ENCODE data around the gene CCM2L. TPM values are rescaled to one million over a fixed set of nuclear protein-coding genes. Genes with fewer than 3 reads are reported as not detected.

Gene CCM2L
- total and polyA plus RNA-seq, 2 of the 8 experiments (the other 6 are each of a cell fraction or from before 2014, with no cell fraction given), result 5.5 to 15.8 TPM

- no peak for DNase-seq (ENCODE audit: low read depth in 1 of 2, low spot score in 2 of 2)
- no peak for FAIRE-seq
- TF ChIP-seq EP300 (IDR thresholded peaks at IDR 0.05; ENCODE audit: borderline replicate concordance in 1 of 2, low read depth in 2 of 2, low read length in 2 of 2) (no peak), JUND (IDR thresholded peaks at IDR 0.05; ENCODE audit: low read length) (no peak), HDAC6 (IDR thresholded peaks at IDR 0.05; ENCODE audit: low read depth, low read length) (no peak), EZH2 (IDR thresholded peaks at IDR 0.05; ENCODE audit: low read depth, low read length, severe bottlenecking) (no peak), CREB1 (IDR thresholded peaks at IDR 0.05) (no peak), BACH1 (IDR thresholded peaks at IDR 0.05; ENCODE audit: low read length) (no peak), JUN (IDR thresholded peaks at IDR 0.05; ENCODE audit: low read depth, low read length) (no peak), CTCF (IDR thresholded peaks at IDR 0.05; ENCODE audit: control extremely low read depth in 1 of 3, insufficient read depth in 1 of 3, low read depth in 1 of 3, low read length in 3 of 3) (no peak), ATF3 (IDR thresholded peaks at IDR 0.05; ENCODE audit: insufficient read depth, low read depth, low read length) (no peak), MAX (IDR thresholded peaks at IDR 0.05) (no peak)
Observed at GRCh38 chr20:32070690-32071213, 60.5 kb downstream of the CCM2L start.

More at GRCh38 chr20:32070690-32071213, 60.5 kb downstream of the CCM2L start:
- no peak overlapping the region for H2BK120ac ChIP-seq (replicated peaks; ENCODE audit: low read depth, low read length)
- no peaks in the 10 kb centered on the region for H3K27me3 ChIP-seq (replicated peaks in 1 of 4; ENCODE audit: control insufficient read depth in 3 of 4, extremely low read depth in 1 of 4, insufficient read depth in 3 of 4, low read length in 3 of 4)
- H3K56ac ChIP-seq (replicated peaks; ENCODE audit: insufficient read length, low read depth, low read length), result no peak overlapping the region
- H3K79me2 ChIP-seq (ENCODE audit: control insufficient read depth in 1 of 2, insufficient read depth in 2 of 2, low read length in 2 of 2), result no peaks in the 10 kb centered on the region
- no peaks in the 10 kb centered on the region for H4K20me1 ChIP-seq (replicated peaks in 1 of 2; ENCODE audit: control insufficient read depth in 1 of 2, insufficient read depth in 2 of 2, low read length in 2 of 2)
- no peaks in the 10 kb centered on the region for H3K9me3 ChIP-seq (ENCODE audit: insufficient read depth in 2 of 2, low read depth in 1 of 2, low read length in 1 of 2)
- no peak overlapping the region for H2AFZ ChIP-seq (ENCODE audit: low read length)
- no peak overlapping the region for H2BK5ac ChIP-seq (ENCODE audit: low read depth, low read length)
- H3K18ac ChIP-seq (ENCODE audit: extremely low read depth, low read length), result no peak overlapping the region
- H3K23me2 ChIP-seq (ENCODE audit: low read depth, low read length), result no peaks in the 10 kb centered on the region
- ChIA-PET CTCF (ENCODE audit: partially characterized antibody) (interaction anchor here (1.0 to 4.5 kb wide), 2 partner anchors 8 to 20 kb away, joined by 4 to 31 read pairs; no protein-coding TSS in a partner anchor), POLR2A (ENCODE audit: partially characterized antibody) (interaction anchor here (0.6 kb wide), 1 partner anchor 26 kb away, joined by 3 read pairs; no protein-coding TSS in a partner anchor)
- H4K91ac ChIP-seq (replicated peaks; ENCODE audit: insufficient read length, low read length), result no peak overlapping the region
- no peak overlapping the region for H2BK20ac ChIP-seq (ENCODE audit: low read length)
- no peak overlapping the region for H3K4me3 ChIP-seq (ENCODE audit: extremely low read depth in 1 of 4, insufficient read depth in 2 of 4, low read depth in 3 of 4, low read length in 4 of 4)
- no peak overlapping the region for H2BK15ac ChIP-seq (ENCODE audit: low read length)
- WGBS, 2 experiments (ENCODE audit: extremely low coverage in 1 of 2, insufficient coverage in 1 of 2, insufficient read length in 1 of 2, insufficient replicate concordance in 2 of 2, low coverage in 1 of 2, low lambda C conversion rate in 2 of 2, missing lambda C conversion rate in 1 of 2), result 73% methylated on average over 4 of the region's 4 CpGs; no CpG with 5 or more reads in 1 of the 2 experiments
- no peak overlapping the region for H4K5ac ChIP-seq (ENCODE audit: insufficient read length, low read depth, low read length)
- H2BK12ac ChIP-seq (ENCODE audit: low read depth, low read length), result no peak overlapping the region
- no peak overlapping the region for H3K27ac ChIP-seq (ENCODE audit: low read depth, low read length)
- H3K79me1 ChIP-seq (ENCODE audit: low read depth, low read length), result no peaks in the 10 kb centered on the region
- H2AK5ac ChIP-seq (ENCODE audit: low read depth, low read length), result no peak overlapping the region
- no peak overlapping the region for H4K8ac ChIP-seq (ENCODE audit: extremely low read depth, insufficient read depth, low read length)
- H3K4ac ChIP-seq (replicated peaks; ENCODE audit: insufficient read length, low read depth, low read length), result no peak overlapping the region
- no peaks in the 10 kb centered on the region for H3K36me3 ChIP-seq (ENCODE audit: control insufficient read depth in 2 of 4, insufficient read depth in 4 of 4, low read length in 3 of 4)
- no peak overlapping the region for H3K14ac ChIP-seq (ENCODE audit: insufficient read length)
- no peak overlapping the region for H3K9ac ChIP-seq (replicated peaks in 1 of 4; ENCODE audit: extremely low read depth in 1 of 4, low read depth in 3 of 4, low read length in 3 of 4)
- peaks cover 0 to 3% (median 0%) of the 10 kb centered on the region in 4 experiments; a peak in 2 of 7 replicates for H3K4me1 ChIP-seq (replicated peaks in 1 of 4; ENCODE audit: control insufficient read depth in 3 of 4, insufficient read depth in 4 of 4, low read length in 3 of 4)
- H3K4me2 ChIP-seq (ENCODE audit: insufficient read depth in 1 of 2, low read depth in 2 of 2, low read length in 2 of 2), result no peak overlapping the region
- no peak overlapping the region for H3K23ac ChIP-seq (ENCODE audit: insufficient read length)
